Cerebellar nuclear complex (tissue), 1 donor: Measurements from ENCODE around the gene GABRA4.

Source experiments
- DNase-seq, 2 experiments: peaks; one replicate each; lab custom pipeline; 2025; lab: John Stamatoyannopoulos, UW

Gene GABRA4

DNA sequence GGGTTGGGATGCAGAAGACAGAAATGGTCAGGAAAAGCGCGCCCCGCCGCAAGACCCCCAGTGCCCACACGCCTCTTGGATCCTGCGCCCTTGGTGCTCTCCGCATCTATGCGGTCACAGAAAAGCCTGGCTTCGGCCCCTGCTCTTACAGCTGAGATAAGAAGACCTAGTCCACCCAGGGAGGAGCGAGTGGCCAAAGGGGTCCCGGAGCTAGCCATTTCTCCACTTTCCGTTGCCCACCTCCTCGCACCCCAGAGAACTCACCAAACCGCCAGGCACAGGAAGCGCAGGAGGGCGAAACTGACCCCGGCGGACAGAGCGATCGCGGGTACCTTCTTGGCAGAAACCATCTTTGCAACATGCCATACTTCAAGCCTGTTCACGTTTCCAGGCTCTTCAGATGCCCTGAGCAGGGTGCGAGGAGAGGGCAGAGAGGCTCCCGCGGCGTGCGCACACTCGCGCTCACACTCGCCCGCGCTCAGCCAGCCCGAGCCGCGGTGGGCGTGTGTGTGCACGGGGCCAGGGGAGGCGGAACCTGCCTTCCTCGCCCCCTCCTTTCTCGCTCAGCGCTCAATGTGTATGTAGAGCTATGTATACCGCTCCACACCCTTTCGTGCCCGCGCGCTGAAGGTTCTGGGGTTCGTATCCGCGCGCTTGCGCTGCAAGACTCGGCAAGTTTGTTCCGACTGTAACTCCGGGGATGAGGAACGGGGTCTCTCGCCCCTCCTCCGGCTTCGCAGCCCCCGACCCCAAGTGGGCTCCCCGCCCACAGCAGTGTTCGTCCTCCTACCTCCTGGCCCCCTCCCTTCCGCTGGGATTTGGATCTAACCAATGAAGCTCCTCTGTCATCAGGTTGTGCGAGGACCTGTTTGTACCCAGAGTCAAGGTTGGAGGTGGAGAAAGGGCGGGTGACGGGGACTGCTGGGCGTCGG, at the start of gene GABRA4:
TSS of gene GABRA4 (minus strand) at position 507 of the 932 bp plus-strand sequence. CDS start at position 350, 157 bp downstream.
- no peak for DNase-seq

DNA sequence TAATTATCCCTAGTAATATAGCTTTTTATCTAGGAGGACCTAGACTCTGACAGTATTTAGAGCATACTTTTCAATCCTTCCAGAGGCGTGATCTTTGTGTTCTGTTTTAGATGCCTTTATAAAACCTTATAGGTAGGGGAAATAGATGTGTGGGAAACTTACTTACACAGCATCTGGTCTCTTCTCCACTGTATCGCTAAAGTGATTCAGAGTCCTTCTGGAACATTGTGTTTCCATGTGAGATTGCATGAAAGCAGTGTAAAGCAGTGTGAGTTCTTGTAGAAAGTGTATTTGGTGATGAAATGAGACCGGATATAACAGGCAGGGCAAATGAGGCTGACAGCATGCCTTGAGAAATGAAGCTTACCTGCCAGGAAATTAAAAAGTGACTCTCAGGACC, 47.4 kb upstream of the GABRA4 start:
- no peak for DNase-seq

DNA sequence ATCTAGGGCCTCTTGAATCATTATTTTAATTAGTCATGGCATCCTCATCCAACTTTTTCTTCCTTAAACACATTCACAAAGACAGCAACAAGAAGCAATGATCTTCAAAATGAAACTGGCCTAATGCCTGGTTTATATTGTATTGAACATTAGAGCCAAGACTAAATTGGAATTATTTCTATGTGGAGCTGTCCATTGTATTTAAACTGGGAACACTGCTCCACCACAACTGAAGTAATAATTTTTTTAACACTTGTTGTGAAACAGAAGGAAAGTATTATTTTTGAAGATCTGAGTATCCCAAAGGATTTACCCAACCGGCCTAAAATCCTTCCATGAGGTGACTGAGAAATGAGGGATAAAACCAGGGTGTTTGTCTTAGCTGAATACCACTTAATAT, 44.9 kb upstream of the GABRA4 start:
- DNase-seq, result no peak

DNA sequence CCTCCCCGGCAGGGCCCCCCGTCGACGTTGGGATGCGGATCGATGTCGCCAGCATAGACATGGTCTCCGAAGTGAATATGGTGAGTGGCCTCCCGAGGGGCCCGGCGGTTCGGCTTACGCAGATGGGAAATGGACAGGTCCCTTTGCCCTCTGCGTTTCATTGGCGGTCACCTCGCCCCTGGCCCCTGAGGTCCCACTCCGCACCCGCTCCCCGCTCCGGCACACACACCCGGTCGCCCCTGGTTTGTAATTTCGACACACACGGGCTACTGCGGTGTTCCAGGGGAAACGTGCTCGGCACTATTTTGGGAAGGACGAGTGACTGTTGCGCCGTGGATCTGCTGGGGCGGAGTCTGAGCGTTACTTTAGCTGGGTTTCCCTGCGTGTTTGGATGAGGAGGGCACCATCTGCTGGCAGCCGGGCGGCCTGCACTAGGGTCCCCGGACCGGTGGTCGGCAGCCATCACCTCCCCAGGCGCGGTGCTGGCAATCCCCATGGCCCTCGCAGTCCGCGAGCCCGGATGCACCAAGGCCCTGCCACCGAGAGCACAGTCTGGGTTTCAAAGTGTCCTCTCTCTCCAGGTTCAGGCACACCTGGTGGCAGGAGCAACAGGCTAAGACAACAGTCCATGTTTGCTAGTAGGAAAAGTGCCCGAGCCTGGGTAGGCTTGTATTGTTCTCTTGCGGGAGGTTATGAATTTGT, 39.2 kb upstream of the GABRA4 start:
- peak in 1 of 2 experiments; percentile 52 for DNase-seq

DNA sequence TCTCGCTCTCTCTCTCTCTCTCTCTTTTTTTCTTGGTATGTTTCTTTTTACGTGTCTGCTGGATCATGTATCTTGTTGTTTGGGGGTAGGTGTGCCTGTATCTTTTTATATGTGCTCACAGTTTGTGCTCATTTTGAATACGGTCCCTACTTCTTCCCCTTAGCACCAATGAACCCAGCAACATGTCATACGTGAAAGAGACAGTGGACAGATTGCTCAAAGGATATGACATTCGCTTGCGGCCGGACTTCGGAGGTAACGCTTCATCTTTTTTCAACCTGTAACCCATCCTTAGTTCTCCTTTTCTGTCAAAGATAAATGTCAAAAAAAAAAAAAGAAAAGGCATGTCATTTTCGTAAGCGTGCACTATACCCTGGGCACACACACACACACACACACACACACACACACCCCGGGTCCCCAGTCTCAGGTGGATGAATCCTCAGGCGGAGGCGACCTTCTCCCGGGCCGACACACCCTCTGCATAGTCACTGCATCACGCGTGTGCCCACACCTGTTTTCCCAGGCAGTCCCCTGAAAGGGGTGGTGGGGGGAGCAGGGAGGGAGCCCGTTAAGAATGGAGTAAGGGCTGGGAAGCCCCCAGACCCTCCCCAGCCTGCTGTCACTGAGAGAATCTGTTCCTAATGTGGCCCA, 38.5 kb upstream of the GABRA4 start:
- DNase-seq, result no peak

DNA sequence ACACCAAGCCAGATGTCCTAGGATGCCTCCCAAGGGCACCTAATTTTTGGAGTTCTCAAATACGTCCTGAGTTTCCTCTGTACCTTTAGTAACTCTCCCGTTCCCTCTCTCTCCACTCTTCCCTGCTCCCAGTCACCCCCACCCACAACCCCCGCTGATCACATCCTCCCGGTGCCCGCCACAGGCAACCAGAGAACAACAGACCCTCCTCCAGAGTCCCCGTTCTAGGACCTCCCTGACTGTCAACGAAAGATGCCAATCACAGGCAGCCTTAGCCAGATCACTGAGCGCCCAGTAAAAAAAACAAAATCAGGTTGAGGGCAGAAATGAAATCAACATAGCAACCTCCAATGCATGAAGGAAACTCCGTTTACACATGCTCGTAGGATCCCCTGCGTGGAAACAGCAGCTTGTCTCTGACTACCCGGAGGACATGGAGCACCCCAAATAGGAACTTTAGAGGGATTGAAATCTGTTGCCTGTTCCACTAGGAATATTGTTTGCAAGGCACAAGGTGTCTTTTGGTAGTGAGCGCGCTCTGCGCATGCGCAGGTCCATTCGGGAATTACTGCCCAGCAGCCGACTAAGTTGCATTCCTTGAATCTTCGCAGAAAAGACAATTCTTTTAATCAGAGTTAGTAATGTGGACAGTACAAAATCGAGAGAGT, 37.8 kb upstream of the GABRA4 start, which contains the start of gene GABRB1:
TSS of gene GABRB1 (plus strand) at position 557 of the 668 bp plus-strand sequence.
- DNase-seq, result peak; percentile 6 to 51

DNA sequence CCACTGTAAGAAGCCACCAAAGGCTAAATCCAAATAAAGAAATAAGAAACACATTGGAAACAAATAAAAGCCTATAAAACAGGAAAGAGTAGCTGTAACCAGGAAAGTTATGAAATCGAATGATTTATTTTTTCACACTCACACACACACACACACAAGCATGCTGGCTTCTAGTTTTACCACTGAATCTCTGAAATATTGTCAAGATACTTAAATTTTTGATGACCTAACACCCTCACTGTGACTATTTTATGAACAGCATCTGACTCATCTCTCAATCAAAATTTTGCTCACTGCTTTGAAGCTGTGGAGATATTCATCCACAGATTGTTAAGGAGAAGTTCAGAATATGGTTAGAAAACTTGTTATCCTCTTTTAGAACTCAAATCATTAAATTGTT, 24.1 kb upstream of the GABRA4 start:
- no peak for DNase-seq

DNA sequence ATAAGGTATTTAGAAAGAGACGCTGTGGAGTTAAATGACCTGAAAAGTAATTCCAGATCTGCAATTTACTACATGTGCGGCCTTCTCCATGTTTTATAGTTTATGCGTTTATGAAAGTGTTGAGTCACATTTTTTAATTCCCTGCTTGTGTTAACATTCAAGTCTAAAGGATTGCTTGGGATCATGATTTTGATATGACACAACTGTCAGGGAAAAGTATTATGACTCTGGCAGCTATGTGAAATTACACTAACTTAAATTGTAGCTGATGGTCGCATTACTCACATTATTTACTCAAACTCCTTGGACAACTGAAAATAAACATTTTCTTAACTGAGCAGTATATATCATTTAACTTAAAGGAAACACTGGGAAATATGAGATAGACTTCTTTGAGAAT, 23.7 kb upstream of the GABRA4 start:
- DNase-seq, result no peak

DNA sequence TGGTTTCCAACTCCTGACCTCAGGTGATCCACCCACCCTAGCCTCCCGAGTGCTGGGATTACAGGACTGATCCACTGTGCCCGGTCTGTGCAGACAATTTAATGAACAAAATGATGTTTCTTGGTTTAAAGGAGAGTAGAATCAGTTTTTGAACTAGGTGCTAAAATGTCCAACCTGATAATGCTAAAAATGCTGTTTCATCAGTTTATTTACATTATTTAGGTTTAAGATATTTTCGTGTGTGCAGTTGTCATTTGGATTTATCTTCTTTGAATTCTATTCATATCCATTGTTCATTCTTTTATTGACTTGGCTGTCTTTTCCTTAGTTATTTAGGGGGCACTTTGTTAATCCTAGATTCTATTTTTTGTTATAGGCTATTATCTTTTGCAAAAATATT, 20.0 kb upstream of the GABRA4 start:
- DNase-seq, result no peak

DNA sequence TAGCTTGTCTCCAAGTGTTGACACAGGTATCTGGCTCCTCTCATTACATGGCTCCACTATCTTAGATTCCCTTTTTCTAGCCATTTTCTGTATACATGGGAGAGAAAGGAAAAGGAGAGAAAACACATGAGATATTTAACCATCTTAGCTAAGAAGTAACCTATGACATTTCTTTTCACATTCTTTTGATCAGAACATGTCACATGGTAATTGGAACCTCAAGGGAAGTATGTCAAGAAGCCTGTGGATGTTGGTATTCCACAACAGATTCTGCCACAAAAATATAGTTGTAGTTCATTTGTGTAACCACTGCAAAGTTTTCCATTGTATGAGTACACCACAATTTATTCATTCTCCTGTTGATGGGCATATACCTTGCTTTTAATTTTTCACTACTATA, 19.3 kb upstream of the GABRA4 start:
- DNase-seq, result no peak

DNA sequence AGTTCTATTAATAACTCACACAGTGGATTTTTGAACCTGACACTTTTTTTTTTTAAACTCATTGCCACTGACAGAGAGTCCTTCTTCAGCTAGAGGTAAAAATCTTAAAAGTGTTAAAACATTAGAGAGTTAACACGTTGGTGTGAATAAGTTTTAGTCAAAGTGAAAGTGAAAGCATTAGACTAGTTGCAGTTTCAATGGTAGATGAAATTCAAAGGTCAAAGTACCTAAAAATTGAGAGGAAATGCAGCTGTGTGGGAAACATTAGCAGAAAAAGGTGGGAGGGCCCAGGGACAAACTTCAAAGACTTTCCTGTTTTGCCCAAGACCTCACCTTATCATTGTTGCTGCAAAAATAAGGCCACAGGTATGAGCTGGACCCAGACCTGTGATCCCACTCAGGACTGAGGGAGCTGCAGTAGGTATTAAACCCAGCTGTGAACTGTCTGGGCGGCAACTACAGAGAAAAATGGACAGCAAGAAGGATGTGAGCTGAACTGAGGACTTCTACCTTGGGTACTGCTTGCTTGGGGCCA, 17.6 kb upstream of the GABRA4 start:
- DNase-seq, result no peak

DNA sequence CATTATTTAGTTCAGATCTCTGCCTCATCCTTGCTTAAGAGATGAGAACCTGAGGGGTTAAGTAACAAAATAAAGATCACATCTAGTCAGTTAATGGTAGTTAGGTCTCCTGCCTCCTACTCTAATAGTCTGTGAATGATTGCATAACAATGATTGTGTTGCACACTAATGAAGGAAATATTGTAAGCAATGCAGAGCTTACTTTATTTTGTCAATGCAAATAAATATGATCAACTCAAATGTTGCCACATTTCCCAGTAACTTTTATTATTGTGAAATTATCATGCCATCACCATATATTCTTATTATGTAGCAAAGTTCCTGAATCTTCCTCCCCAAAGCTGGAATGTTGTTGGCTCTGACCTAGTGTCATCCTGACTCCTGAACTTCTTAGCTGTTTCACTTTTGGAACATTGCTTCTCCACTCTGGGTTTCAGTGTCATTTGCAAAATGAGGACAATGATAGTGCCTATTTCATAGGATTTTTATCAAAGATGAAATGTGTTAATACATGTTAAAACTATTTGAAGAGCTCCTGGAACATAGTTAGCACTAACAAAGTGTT, 17.0 kb upstream of the GABRA4 start:
- no peak for DNase-seq

DNA sequence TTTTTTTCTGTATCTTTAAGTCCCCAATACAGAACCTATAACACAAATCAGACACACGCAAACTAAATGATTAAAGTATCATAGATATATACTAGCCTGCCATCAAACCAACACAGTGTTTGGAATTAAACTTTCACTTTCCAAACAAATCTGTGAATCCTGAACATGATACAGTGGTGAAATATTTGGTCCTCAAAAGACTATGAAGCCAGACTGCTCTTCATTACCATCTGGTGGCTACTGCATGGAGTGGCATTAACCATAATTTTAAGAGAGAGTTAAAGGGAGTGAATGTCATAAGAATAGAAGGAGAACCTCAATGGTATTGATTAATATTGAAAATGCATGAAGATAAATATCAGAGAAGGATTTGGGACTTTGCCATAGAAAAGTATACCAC, 9.2 kb upstream of the GABRA4 start:
- no peak for DNase-seq

DNA sequence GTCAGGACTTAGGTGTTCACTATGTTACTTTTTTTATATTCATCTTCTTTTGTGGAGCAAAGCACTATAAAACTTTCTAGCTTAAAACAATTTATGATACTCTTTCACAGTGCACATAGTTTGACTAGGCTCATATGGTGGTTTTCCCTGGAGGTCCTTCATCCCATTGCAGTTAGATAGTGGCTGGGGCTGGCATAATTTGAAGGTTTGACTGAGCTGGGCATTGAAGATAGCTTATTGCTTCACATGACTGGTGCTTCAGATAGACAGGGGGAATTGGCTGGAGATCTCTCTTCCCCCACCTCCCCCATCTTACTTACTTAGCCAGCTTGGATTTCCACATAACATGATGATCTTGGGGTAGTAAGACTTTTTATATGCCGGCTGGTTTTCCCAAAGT, 7.0 kb upstream of the GABRA4 start:
- DNase-seq, result no peak

DNA sequence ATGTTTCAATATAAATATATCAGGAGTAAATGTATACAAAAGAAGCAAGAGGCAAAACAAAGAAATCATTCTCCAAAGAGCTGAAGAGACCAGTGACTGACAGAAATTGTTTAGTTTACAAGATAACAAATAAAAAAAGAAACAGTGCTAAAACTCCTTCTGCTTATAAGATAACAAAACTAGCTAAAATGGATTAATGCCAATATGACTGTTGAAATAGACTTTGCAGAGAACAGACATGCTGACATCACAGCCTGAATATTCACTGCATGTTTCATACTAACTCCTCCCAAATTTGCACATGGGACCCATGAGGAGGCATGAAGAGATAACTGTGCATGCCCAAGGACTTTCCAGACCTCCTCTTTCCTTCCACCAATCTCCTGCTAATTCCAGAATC, 6.2 kb upstream of the GABRA4 start:
- no peak for DNase-seq

DNA sequence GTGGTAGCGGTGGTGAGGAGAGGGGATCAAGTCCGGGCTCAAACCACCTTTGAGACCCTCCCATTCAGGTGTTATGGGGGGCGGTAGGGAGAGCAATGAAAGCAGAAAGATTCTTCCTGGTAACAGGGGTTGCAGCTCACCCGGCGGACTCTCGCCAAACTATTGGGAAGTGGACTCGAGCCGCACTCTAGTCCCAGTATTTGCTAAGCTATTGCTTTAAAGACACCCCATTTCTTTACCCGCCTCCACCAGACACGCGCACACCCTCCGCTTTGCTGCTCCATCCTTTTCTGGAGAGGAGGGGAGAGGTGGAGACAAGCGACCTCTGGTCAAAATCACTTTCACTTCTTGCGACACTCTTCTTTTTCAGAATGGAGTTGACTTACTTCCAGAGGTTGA, 625 bp upstream of the GABRA4 start:
- DNase-seq, result no peak

DNA sequence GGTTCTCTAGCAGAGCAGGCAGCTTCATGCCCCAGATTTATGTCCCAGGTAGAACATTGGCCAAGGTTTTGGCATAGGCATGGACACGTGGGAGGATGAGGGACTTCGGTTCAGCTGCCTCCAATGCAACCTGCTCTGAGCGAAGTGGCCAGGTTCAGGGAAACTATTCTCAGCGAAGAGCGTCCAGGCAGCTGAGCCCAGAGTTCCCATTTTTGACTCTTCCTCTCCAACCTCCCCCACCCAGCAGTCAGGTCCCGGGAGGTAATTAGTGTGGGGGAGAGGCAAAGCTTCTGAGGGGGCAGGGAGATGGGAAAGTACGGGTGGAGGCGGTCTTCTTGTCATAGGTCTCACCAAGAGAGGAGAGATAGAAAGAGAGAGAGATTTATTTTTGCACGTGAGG, 1.0 kb downstream of the GABRA4 start:
- no peak for DNase-seq

DNA sequence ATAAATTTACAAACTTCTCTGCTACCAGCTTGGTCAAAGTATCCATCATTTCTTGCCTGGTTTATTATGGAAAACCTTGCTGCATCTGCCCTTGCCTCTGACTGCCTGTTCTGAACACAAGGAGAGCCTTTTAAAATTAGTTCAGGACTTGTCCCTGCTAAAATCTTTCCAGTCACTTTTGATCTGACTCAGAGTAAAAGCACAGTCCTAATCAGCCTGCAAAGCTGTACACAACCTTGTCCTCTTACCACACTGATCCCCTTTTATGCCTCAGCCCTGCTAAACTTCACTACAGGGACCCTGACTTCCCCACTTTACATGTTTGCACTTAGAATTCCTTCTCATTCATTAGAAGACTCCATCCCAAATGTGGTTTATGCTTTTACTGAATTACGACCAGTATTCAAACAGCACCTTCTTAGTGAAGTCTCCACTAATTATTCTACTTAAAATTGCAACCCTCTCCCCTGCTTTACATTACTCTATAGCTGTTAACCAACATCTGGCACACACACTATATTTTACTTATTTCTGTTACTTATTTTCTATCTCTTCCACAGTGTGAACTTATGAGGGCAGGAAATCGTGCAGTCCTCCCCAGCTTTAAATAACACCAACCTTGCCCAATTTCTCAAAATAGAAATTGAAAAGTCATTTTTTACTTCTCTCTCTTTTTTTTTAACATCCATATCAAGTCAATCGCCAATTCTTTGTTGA, 6.3 kb downstream of the GABRA4 start:
- no peak for DNase-seq

DNA sequence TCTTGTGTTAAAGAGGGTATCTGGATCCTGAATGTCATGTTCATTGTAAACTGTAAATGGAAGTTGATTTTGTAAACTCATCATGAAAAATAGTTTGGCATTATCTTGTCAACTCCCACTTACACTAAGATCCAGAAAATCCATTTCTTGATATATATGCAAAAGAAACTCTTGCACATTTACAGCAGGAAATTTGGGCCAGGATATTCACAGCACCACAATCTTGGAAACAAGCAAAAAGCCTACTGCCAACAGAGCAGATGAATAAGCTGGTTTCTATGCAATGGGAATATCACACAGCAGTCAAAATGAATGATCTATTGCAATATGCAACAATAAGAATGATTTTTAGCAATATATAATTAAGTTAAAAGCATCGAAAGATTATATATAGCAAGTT, 8.6 kb downstream of the GABRA4 start:
- no peak for DNase-seq

DNA sequence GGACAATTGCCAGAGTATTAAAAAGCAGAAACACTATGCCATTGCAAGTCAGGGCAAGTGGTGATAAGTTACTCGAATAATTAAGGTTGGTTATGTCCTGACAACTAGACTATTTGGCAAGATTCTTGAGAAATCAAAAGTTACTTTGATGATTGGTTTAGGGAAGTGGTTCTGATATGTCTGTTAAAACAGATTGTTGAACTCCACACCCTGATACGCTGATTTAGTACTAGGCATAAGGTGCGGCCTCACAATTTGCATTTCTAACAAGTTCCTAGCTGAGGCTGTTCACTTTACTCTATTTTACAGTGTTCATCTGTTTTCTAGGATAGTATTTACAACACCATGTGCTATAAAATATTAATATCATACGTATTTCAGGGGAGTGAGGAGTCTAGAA, 12.5 kb downstream of the GABRA4 start:
- no peak for DNase-seq

DNA sequence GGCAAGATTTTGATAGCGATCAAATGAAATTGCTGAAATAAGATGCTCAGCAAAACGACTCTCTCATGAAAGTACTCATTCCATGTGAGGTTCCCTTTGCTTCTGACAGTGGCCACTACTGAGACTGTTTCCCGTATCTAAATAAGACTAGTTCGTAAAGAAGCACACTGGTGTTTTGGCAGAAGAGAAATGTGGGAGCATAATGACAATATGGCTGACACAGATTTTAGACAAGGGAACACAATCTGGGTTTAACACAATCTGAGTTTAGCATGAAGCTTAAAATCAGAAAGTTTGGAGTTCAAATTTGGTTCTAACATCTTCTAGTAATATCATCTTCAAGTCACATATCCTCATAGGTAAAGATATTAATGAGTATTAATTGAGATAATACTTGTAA, 13.7 kb downstream of the GABRA4 start:
- no peak for DNase-seq
